H1 (cell line): ENCODE data around the gene PSAP. TPM values are rescaled to one million over a fixed set of nuclear protein-coding genes. Genes with fewer than 3 reads are reported as not detected.

Experiments used
- CTCF ChIA-PET: fragments of 300-600 bp; sonication (Branson Sonifier 250); formaldehyde crosslinking; loops from one replicate; lab custom pipeline; 2021; ENCODE audit not compliant: partially characterized antibody; lab: Charles Lee
- POLR2A ChIA-PET: fragments of 300-600 bp; sonication (Branson Sonifier 250); formaldehyde crosslinking; loops from one replicate; lab custom pipeline; 2021; ENCODE audit warnings: inconsistent platforms; ENCODE audit not compliant: partially characterized antibody; lab: Charles Lee
- DNase-seq, 2 experiments: peaks; one replicate each; pipeline versions ENCODE4 v3.0.0 to v3.0.0-alpha.2; 2010 to 2022; ENCODE audit warnings: low spot score in 2 of 2, low read depth in 1 of 2, mixed read lengths in 1 of 2
- FAIRE-seq: peaks from 2 replicates; lab custom pipeline; 2011; peaks lifted over from hg19 to GRCh38; lab: Jason Lieb, UNC
- H2AFZ ChIP-seq: 2 replicates; pipeline ENCODE4 v1.8.1; 2012; ENCODE audit warnings: low read length, inconsistent platforms
- H2AK5ac ChIP-seq: 2 replicates; pipeline ENCODE4 v1.6.1; 2013; ENCODE audit warnings: low read depth, low read length
- H2BK120ac ChIP-seq: replicated peaks from 2 replicates; pipeline ENCODE3; 2013; ENCODE audit warnings: low read depth, low read length, inconsistent platforms
- H2BK12ac ChIP-seq: 2 replicates; pipeline ENCODE4 v1.6.1; 2013; ENCODE audit warnings: low read depth, low read length
- H2BK15ac ChIP-seq: 2 replicates; pipeline ENCODE4 v1.6.1; 2013; ENCODE audit warnings: low read length
- H2BK20ac ChIP-seq: 2 replicates; pipeline ENCODE4 v1.6.1; 2013; ENCODE audit warnings: low read length
- H2BK5ac ChIP-seq: 2 replicates; pipeline ENCODE4 v1.6.1; 2013; ENCODE audit warnings: low read depth, low read length
- H3K14ac ChIP-seq: 2 replicates; pipeline ENCODE4 v1.6.1; 2013; ENCODE audit warnings: inconsistent platforms; ENCODE audit not compliant: insufficient read length
- H3K18ac ChIP-seq: 2 replicates; pipeline ENCODE4 v1.6.1; 2013; ENCODE audit warnings: low read length; ENCODE audit errors: extremely low read depth
- H3K23ac ChIP-seq: 2 replicates; pipeline ENCODE4 v1.6.1; 2013; ENCODE audit warnings: inconsistent platforms; ENCODE audit not compliant: insufficient read length
- H3K23me2 ChIP-seq: 2 replicates; pipeline ENCODE4 v1.6.1; 2013; ENCODE audit warnings: low read depth, low read length
- H3K27ac ChIP-seq: 2 replicates; pipeline ENCODE4 v1.6.1; 2011; ENCODE audit warnings: low read depth, low read length, inconsistent platforms
- H3K27me3 ChIP-seq, 4 experiments: replicated peaks in 1 of 4; 1 replicate in 1 of 4; 2 replicates in 3 of 4; pipeline versions ENCODE4 v1.6.1 to v1.8.1; 2011 to 2013; ENCODE audit warnings: low read length in 3 of 4, mild to moderate bottlenecking in 3 of 4, inconsistent platforms in 2 of 4, mixed read lengths in 2 of 4, moderate library complexity in 1 of 4; ENCODE audit not compliant: control insufficient read depth in 3 of 4, insufficient read depth in 3 of 4; ENCODE audit errors: extremely low read depth in 1 of 4
- H3K36me3 ChIP-seq, 4 experiments: 2 replicates each; pipeline versions ENCODE4 v1.6.1 to v1.8.1; 2011 to 2013; ENCODE audit warnings: mild to moderate bottlenecking in 4 of 4, low read length in 3 of 4, moderate library complexity in 2 of 4, control low read depth in 1 of 4, inconsistent platforms in 1 of 4; ENCODE audit not compliant: insufficient read depth in 4 of 4, control insufficient read depth in 2 of 4
- H3K4ac ChIP-seq: replicated peaks from 2 replicates; pipeline ENCODE3; 2013; ENCODE audit warnings: low read length, low read depth, mixed read lengths, inconsistent platforms; ENCODE audit not compliant: insufficient read length
- H3K4me1 ChIP-seq, 4 experiments: replicated peaks in 1 of 4; 1 replicate in 1 of 4; 2 replicates in 3 of 4; pipeline versions ENCODE4 v1.6.1 to v1.8.1; 2011 to 2013; ENCODE audit warnings: low read length in 3 of 4, inconsistent platforms in 2 of 4, mixed read lengths in 1 of 4; ENCODE audit not compliant: insufficient read depth in 4 of 4, control insufficient read depth in 3 of 4
- H3K4me2 ChIP-seq, 2 experiments: 2 replicates each; pipeline versions ENCODE4 v1.6.1 to v1.8.1; 2011 to 2013; ENCODE audit warnings: low read depth in 2 of 2, low read length in 2 of 2, control low read depth in 1 of 2, inconsistent platforms in 1 of 2, mild to moderate bottlenecking in 1 of 2; ENCODE audit not compliant: insufficient read depth in 1 of 2
- H3K4me3 ChIP-seq, 4 experiments: fragments of 200-600, 300-600 bp in 1 of 4; sonication (generic), shearing (Covaris generic), sonication (Bioruptor Twin) in 1 of 4; 2 replicates each; pipeline versions ENCODE4 v1.5.1 to v1.8.1; 2011 to 2016; ENCODE audit warnings: low read length in 4 of 4, low read depth in 3 of 4, control low read depth in 2 of 4, inconsistent platforms in 2 of 4, mild to moderate bottlenecking in 2 of 4, mixed read lengths in 1 of 4, moderate library complexity in 1 of 4; ENCODE audit not compliant: insufficient read depth in 2 of 4; ENCODE audit errors: extremely low read depth in 1 of 4
- H3K56ac ChIP-seq: replicated peaks from 2 replicates; pipeline ENCODE3; 2013; ENCODE audit warnings: low read depth, mild to moderate bottlenecking, mixed read lengths, low read length, inconsistent platforms; ENCODE audit not compliant: insufficient read length
- H3K79me1 ChIP-seq: 2 replicates; pipeline ENCODE4 v1.6.1; 2013; ENCODE audit warnings: low read depth, low read length, control low read depth
- H3K79me2 ChIP-seq, 2 experiments: 2 replicates each; pipeline versions ENCODE4 v1.6.1 to v1.8.1; 2012 to 2013; ENCODE audit warnings: low read length in 2 of 2, mild to moderate bottlenecking in 2 of 2, inconsistent platforms in 1 of 2; ENCODE audit not compliant: insufficient read depth in 2 of 2, control insufficient read depth in 1 of 2
- H3K9ac ChIP-seq, 4 experiments: replicated peaks in 1 of 4; 1 replicate in 1 of 4; 2 replicates in 3 of 4; pipeline versions ENCODE4 v1.6.1 to v1.8.1; 2011 to 2013; ENCODE audit warnings: low read depth in 3 of 4, low read length in 3 of 4, control low read depth in 2 of 4, mild to moderate bottlenecking in 2 of 4, moderate library complexity in 2 of 4, inconsistent platforms in 1 of 4; ENCODE audit errors: extremely low read depth in 1 of 4
- H3K9me3 ChIP-seq, 2 experiments: 2 replicates each; pipeline versions ENCODE4 v1.6.1 to v1.8.1; 2012 to 2013; ENCODE audit warnings: mild to moderate bottlenecking in 2 of 2, moderate library complexity in 2 of 2, control low read depth in 1 of 2, inconsistent platforms in 1 of 2, low read depth in 1 of 2, low read length in 1 of 2, mixed read lengths in 1 of 2; ENCODE audit not compliant: insufficient read depth in 2 of 2
- H4K20me1 ChIP-seq, 2 experiments: replicated peaks in 1 of 2; 2 replicates each; pipeline versions ENCODE3 to v1.8.1; 2011 to 2013; ENCODE audit warnings: inconsistent platforms in 2 of 2, low read length in 2 of 2, mild to moderate bottlenecking in 1 of 2; ENCODE audit not compliant: insufficient read depth in 2 of 2, control insufficient read depth in 1 of 2
- H4K5ac ChIP-seq: 2 replicates; pipeline ENCODE4 v1.6.1; 2013; ENCODE audit warnings: low read length, low read depth, mixed read lengths, inconsistent platforms; ENCODE audit not compliant: insufficient read length
- H4K8ac ChIP-seq: 2 replicates; pipeline ENCODE4 v1.8.0; 2013; ENCODE audit warnings: mild to moderate bottlenecking, moderate library complexity, low read length, inconsistent platforms; ENCODE audit not compliant: insufficient read depth; ENCODE audit errors: extremely low read depth
- H4K91ac ChIP-seq: replicated peaks from 2 replicates; pipeline ENCODE3; 2013; ENCODE audit warnings: low read length, mixed read lengths, inconsistent platforms; ENCODE audit not compliant: insufficient read length
- ASH2L ChIP-seq: fragments of 200-600, 300-600 bp; sonication (generic); IDR thresholded peaks from one replicate; pipeline ENCODE4 v1.7.1; 2017; ENCODE audit warnings: low read length
- CBX8 ChIP-seq: fragments of 300-800, 300-1000 bp; sonication (generic); IDR thresholded peaks from 2 replicates; pipeline ENCODE4 v1.7.1; 2016; ENCODE audit warnings: low read depth, low read length, borderline replicate concordance
- CHD1 ChIP-seq: IDR thresholded peaks from 2 replicates; pipeline ENCODE4 v1.6.1; 2012; ENCODE audit warnings: low read depth, low read length, improper control_type of control experiment
- CREB1 ChIP-seq: IDR thresholded peaks from 2 replicates; pipeline ENCODE4 v1.6.1; 2012; ENCODE audit warnings: inconsistent platforms
- E2F6 ChIP-seq: IDR thresholded peaks from 2 replicates; pipeline ENCODE4 v1.6.1; 2012; ENCODE audit warnings: inconsistent platforms
- EGR1 ChIP-seq: IDR thresholded peaks from 2 replicates; pipeline ENCODE4 v1.6.1; 2011; ENCODE audit warnings: low read depth, low read length, borderline replicate concordance
- HDAC2 ChIP-seq, 2 experiments: fragments of 300-600 bp in 1 of 2; sonication (generic) in 1 of 2; IDR thresholded peaks; 2 replicates each; pipeline ENCODE4 v1.6.1; 2011 to 2012; ENCODE audit warnings: low read depth in 2 of 2, low read length in 2 of 2, mild to moderate bottlenecking in 2 of 2, moderate library complexity in 2 of 2, borderline replicate concordance in 1 of 2, inconsistent platforms in 1 of 2
- MAFK ChIP-seq: IDR thresholded peaks from 2 replicates; pipeline ENCODE4 v1.6.1; 2012; ENCODE audit warnings: low read depth, mild to moderate bottlenecking, improper control_type of control experiment, low read length
- NANOG ChIP-seq: IDR thresholded peaks from 2 replicates; pipeline ENCODE4 v1.6.1; 2011; ENCODE audit warnings: low read length, low read depth, mild to moderate bottlenecking, inconsistent platforms; ENCODE audit not compliant: insufficient read depth, poor library complexity, severe bottlenecking
- RXRA ChIP-seq: IDR thresholded peaks from 2 replicates; pipeline ENCODE4 v1.6.1; 2011; ENCODE audit warnings: low read depth, mild to moderate bottlenecking, low read length, moderate library complexity; ENCODE audit not compliant: insufficient read depth
- SAP30 ChIP-seq: fragments of 300-600 bp; sonication (generic); IDR thresholded peaks from 2 replicates; pipeline ENCODE4 v1.7.1; 2012; ENCODE audit warnings: low read length, moderate library complexity, mild to moderate bottlenecking, inconsistent platforms; ENCODE audit not compliant: insufficient read depth, insufficient replicate concordance
- USF2 ChIP-seq: IDR thresholded peaks from 2 replicates; pipeline ENCODE4 v1.6.1; 2011; ENCODE audit warnings: low read length, improper control_type of control experiment
- WGBS, 2 experiments: shearing (Covaris generic) in 1 of 2; methylation state at CpG; one replicate each; pipeline versions ENCODE4 v1.1.6 to v1.1.7; 2013 to 2015; ENCODE audit warnings: low lambda C conversion rate in 2 of 2, mixed read lengths in 2 of 2, inconsistent platforms in 1 of 2, low coverage in 1 of 2, missing lambda C conversion rate in 1 of 2; ENCODE audit not compliant: insufficient replicate concordance in 2 of 2, insufficient coverage in 1 of 2, insufficient read length in 1 of 2; ENCODE audit errors: extremely low coverage in 1 of 2, missing lambda C conversion rate in 1 of 2; 5-methylcytosine and 5-hydroxymethylcytosine counted together
- polyA plus RNA-seq, 7 experiments: library from polyadenylated mRNA; depleted of rRNA in 3 of 7; stranded (reverse) in 5 of 7; unstranded in 2 of 7; fragments of >200 nt in 5 of 7; fragments of 200-250 nt in 2 of 7; gene quantifications; 1 replicate in 5 of 7; 2 replicates in 1 of 7; 4 replicates in 1 of 7; pipeline versions ENCODE4 v1.2.1 to v1.2.3, GENCODE V29; 2011 to 2013; ENCODE audit warnings: missing spikeins in 2 of 7, mixed read lengths in 2 of 7
- total RNA-seq: library from RNA; stranded (reverse); fragmentation: NEBNext Ultra II Directional; extraction: Animal tissue kit (Norgen Biotek cat#: 25700); gene quantifications from 2 replicates; pipeline ENCODE4 v1.2.1, GENCODE V29; 2021

PSAP gene
- total and polyA plus RNA-seq, 2 of the 8 experiments (the other 6 are each of a cell fraction or from before 2014, with no cell fraction given) = 386 to 504 TPM

- Histone ChIP-seq H3K4me3 (no peak overlapping the region), H3K9ac (no peak overlapping the region), H3K27me3 (no peaks in the 10 kb centered on the region), H2BK15ac (no peak overlapping the region), H4K5ac (no peak overlapping the region), H2AK5ac (no peak overlapping the region), H3K36me3 (peaks cover 46 to 76% (median 67%) of the 10 kb centered on the region in 4 experiments), H3K79me1 (peaks cover 3% of the 10 kb centered on the region), H4K8ac (no peak overlapping the region), H3K56ac (no peak overlapping the region), H3K9me3 (no peaks in the 10 kb centered on the region), H2BK120ac (no peak overlapping the region), H2BK5ac (no peak overlapping the region), H3K23me2 (no peaks in the 10 kb centered on the region), H3K79me2 (peaks cover 4 to 22% of the 10 kb centered on the region in 2 experiments; a peak in 3 of 4 replicates), H3K23ac (no peak overlapping the region), H3K4me1 (peaks cover 0 to 2% (median 0%) of the 10 kb centered on the region in 4 experiments; a peak in 1 of 7 replicates), H2BK20ac (no peak overlapping the region), H4K20me1 (peaks cover 3 to 12% of the 10 kb centered on the region in 2 experiments), H3K14ac (no peak overlapping the region), H4K91ac (no peak overlapping the region), H3K4ac (no peak overlapping the region), H2AFZ (no peak overlapping the region), H3K18ac (no peak overlapping the region), H2BK12ac (no peak overlapping the region), H3K27ac (no peak overlapping the region), H3K4me2 (no peak overlapping the region)
- WGBS, 2 experiments = 86% methylated on average over 7 of the region's 7 CpGs; no CpG with 5 or more reads in 1 of the 2 experiments
- POLR2A ChIA-PET = no interaction called here
- CTCF ChIA-PET = interaction anchor here (0.8 to 1.4 kb wide), 4 partner anchors 9 to 511 kb away, joined by 3 to 4 read pairs (median 3); no protein-coding TSS in a partner anchor
- FAIRE-seq = no peak
- no peak for DNase-seq
- no peak for TF ChIP-seq E2F6
- TF ChIP-seq SAP30 = no peak
- TF ChIP-seq RXRA = no peak
- TF ChIP-seq CBX8 = no peak
- no peak for TF ChIP-seq HDAC2 (IDR thresholded peaks at IDR 0.05; ENCODE audit: borderline replicate concordance in 1 of 2, low read depth in 2 of 2, low read length in 2 of 2)
- no peak for TF ChIP-seq EGR1
- no peak for TF ChIP-seq CHD1
- no peak for TF ChIP-seq USF2
- no peak for TF ChIP-seq MAFK
- no peak for TF ChIP-seq ASH2L
- TF ChIP-seq NANOG = no peak
- TF ChIP-seq CREB1 = no peak
Observed at GRCh38 chr10:71828702-71829101, 22.3 kb downstream of the PSAP start.
